DMS 273 treated with DMSO at 0.1 percent for 48 hours (cell line): ENCODE measurements around the gene MICU1.
"Not testable (repeated sequence)": the region's sequence is repeated elsewhere in the genome, so short reads cannot be mapped to it uniquely, and the experiment has no call there.

Experiments
- DNase-seq: peaks from one replicate; lab custom pipeline; 2025; lab: John Stamatoyannopoulos, UW

MICU1 gene

GRCh38 chr10:72625608-72626443, at the start of gene MICU1:
Gene MICU1, minus strand, starts transcription at chr10:72626079. Its CDS starts 59,286 bp downstream, at chr10:72566793.
- peak; percentile 80 for DNase-seq

- not testable (repeated sequence) for DNase-seq
Measured at GRCh38 chr10:72674174-72674573, 48.3 kb upstream of the MICU1 start.

GRCh38 chr10:72673280-72673679, 47.4 kb upstream of the MICU1 start:
- no peak for DNase-seq

GRCh38 chr10:72667207-72667864, 41.5 kb upstream of the MICU1 start:
- DNase-seq, result no peak

- DNase-seq, result no peak
Measured at GRCh38 chr10:72665925-72666324, 40.0 kb upstream of the MICU1 start.

GRCh38 chr10:72663971-72664370, 38.1 kb upstream of the MICU1 start:
- DNase-seq, result no peak

GRCh38 chr10:72661431-72661830, 35.6 kb upstream of the MICU1 start:
- no peak for DNase-seq

- DNase-seq, result no peak
Measured at GRCh38 chr10:72660220-72660619, 34.3 kb upstream of the MICU1 start.

- DNase-seq, result no peak
Measured at GRCh38 chr10:72659694-72660093, 33.8 kb upstream of the MICU1 start.

GRCh38 chr10:72658696-72659400, 33.0 kb upstream of the MICU1 start:
- no peak for DNase-seq

- DNase-seq, result no peak
Measured at GRCh38 chr10:72654720-72655119, 28.8 kb upstream of the MICU1 start.

- no peak for DNase-seq
Measured at GRCh38 chr10:72653383-72654096, 27.7 kb upstream of the MICU1 start.

- DNase-seq, result no peak
Measured at GRCh38 chr10:72649291-72649690, 23.4 kb upstream of the MICU1 start.

- DNase-seq, result no peak
Measured at GRCh38 chr10:72648301-72648700, 22.4 kb upstream of the MICU1 start.

- not testable (repeated sequence) for DNase-seq
Measured at GRCh38 chr10:72646971-72647370, 21.1 kb upstream of the MICU1 start.

GRCh38 chr10:72645263-72645858, 19.5 kb upstream of the MICU1 start:
- DNase-seq, result no peak

- no peak for DNase-seq
Measured at GRCh38 chr10:72642318-72642717, 16.4 kb upstream of the MICU1 start.

- DNase-seq, result no peak
Measured at GRCh38 chr10:72639441-72639873, 13.6 kb upstream of the MICU1 start.

GRCh38 chr10:72638586-72639440, 12.9 kb upstream of the MICU1 start:
- no peak for DNase-seq

GRCh38 chr10:72637398-72637857, 11.5 kb upstream of the MICU1 start:
- DNase-seq, result no peak

- no peak for DNase-seq
Measured at GRCh38 chr10:72630144-72630543, 4.3 kb upstream of the MICU1 start.
